NCI-H748 treated with DMSO at 0.1 percent for 48 hours (cell line): ENCODE measurements around the gene CHST15.

ENCODE experiments used
- DNase-seq: peaks from one replicate; lab custom pipeline; 2025; lab: John Stamatoyannopoulos, UW

The CHST15 gene

DNA sequence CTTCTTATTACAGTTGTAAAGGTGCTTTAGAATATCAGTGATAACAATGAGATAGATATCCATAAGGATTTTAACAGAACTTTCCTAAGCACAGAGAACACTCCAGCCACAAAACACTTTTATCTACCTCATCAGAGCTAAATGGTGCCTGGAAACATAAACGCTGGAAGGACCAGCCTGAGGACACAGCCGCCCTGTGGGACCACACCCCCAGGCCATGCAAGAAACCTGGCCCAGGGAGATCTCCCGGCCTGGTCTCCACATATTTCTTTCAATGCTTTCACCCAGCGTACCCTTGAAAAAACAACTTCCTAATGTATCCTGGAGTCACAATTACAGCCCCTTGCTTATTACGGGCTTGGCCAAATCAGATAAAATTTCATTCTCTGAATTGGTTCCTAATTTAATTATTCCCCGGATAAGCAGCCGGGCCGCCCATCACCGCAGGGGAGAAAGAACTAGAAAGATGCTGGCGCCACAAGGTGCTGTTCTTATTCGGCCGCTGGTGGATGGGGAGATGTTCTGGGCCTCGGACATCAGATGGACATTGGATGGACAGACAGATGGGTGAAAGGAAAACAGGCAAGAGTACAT, 11.8 kb downstream of the CHST15 start:
- DNase-seq: no peak

DNA sequence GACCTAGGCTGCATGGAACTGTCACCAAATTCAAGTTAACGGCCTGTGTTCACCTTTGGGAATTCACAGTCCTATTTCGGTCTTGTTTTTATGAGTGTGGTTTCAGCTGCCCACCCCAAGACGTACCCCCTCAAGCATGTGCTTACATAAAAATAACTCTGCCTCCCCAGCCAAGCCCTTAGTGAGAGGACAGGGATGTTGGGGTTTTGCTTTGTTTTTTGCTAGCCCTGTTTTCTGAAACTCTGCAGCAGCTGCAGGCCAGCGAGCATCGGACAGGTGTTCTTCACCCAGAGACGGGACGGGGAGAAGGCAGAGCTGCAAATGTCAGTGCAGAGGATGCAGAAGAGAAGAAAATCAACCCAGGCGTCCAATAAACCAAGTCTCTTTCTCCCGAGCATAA, 13.5 kb downstream of the CHST15 start:
- no peak for DNase-seq

DNA sequence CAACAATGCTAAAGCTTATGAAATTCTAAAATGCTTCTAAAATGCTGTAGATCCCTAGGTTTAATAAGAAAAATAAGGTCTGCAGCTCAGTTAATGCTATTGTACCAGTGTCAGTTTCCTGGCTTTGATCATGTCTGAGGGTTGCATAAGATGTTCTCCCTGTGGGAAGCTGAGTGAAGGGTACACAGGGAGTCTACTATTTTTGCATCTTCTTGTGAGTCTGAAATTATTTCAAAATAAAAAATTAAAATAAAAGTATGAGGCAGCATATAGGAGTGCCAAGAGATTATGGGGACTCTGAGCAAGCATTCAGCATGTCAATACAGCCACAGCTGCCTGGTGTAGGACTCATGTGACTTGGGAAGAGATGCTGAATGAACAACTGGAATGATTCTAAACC, 14.7 kb downstream of the CHST15 start:
- no peak for DNase-seq

DNA sequence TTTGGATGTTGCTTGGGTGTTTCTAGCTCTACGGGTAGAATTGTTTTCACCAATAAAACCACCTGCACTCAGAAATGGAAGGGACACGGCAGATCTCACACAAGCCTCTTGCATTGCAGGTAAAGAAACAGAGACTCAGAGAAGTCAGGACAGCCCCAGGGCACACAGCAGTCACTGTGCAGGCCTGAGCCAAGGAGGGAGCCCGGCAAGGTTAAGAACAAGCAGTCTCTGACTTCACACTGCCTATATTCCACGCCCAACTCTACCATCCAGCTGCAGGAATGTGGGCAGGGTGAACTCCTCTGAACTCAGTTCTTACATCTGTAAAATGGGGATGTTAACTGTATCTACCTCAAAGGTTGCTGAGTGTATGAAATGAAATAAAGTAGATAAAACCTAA, 15.4 kb downstream of the CHST15 start:
- no peak for DNase-seq

DNA sequence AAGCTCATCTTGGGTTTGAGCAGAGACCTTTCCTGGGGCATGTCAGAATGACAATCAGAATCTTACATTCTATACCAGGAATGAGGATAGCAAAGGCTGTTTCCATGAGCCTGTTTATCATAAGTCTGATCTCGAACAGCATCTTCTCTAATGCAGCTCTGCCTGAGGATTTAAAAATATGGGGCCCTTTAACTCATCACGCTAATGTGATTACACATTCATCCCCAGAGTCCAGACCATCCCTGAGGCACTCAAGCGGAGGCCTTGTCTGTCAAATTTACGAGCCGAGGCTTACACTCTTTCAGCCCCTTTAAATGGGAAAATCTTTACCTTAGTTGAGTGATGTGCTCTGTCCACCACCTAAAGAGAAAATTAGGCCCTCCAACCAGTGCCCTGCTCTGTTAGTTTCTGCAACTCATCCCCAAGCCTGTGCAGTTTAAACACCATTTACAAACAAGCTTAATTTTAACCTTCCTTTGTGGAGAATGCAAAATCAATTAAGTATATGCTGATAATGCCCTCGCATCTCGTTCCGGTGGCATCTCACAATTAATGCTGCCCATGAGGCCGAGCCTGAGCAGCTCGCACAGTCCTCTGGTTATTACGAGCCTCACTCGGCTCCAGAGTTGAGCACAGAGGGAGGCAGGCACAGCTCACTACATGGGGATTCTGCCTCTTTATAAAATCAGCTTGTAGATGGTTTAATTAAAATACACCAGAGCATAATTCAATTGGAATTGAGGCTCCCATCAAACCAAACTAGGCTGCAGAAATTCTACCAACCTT, 16.0 kb downstream of the CHST15 start:
- no peak for DNase-seq

DNA sequence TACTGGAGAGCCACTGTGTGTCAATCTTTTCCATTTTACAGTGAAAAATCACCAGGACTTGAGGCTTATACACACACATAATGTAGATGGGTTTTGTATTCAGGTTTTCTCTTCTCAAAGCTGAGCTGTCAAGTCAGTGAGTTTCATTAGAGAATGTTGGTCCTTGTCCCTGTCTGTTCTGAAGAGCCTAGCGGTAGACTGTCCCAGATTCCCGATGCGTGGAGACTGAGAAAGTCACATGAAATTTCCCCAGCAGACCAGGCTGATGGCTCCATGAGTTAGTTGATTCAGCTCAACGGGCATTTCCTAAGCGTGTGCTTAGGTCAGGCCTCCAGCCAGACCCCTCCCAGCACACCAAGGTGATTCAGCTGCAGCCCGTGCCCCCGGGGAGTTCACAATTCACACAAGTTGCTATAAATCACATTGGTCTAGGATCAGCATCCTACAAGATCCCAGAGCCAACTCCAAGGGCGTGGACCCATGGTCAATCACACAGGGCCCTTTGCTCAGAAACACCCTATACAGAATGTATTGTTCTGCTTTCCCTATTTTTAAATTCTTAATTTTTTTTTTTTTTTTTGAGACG, 17.2 kb downstream of the CHST15 start:
- no peak for DNase-seq

DNA sequence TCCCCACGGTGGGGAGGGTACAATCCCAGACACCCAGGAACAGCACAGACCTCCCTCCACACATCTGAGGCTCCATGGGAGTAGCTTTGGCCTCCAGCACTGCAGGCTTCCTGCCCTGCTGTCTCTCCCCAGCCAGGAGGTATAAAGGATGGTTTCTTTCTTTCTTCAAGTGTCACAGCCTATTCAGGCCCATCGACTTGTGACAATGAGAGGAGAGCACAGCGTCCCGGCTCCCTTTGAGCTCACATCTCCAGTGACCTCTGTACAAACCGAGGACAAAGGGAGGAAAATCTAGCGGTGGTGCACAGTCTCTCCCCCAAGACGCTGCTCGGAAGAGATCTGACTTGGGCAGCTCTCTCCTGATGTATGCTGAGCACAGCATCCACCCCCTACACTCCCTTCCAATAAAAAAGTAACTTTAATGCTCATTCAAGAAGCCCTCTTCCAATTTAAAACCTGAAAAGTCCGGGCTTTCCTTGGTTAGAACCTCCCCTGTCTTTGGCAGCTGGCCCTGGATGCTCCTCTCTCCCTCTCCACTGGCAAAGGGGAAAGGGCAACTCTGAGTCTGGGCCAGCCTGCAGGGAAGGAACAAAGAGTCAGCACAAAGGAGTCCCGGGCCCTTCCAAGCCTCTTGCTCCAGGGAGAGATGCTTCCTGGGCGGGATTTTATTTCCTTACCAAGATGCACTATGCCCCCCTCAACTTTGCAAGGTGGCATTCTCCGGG, 18.0 kb downstream of the CHST15 start:
- no peak for DNase-seq

DNA sequence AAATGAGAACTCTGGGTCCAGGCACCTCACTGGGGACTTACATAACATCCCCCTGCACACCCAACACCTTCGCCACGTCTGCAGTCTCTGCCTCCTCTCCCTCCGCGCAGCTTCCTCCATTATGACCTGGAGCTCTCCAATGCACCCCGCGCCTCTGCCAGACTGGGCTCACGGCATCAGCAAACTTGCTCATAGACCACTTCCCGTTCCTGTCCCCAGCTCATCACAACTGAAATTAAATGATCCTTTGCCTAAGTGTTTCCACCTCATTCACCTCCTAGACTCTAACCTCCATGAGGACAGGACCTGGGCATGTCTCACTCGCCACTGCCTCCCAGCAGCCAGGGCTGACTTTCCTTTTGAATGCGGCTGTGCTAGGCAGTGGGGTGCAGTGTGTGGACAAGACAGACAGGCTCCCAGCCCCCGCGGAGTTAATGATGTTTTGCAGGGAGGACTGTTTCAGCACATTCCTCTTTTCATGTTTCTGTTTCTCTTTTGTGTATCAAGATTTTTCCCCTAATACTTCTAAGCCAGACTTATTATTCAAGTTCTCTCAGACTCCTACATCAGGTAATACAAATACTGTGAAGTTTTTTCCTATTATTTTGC, 18.8 kb downstream of the CHST15 start:
- no peak for DNase-seq

DNA sequence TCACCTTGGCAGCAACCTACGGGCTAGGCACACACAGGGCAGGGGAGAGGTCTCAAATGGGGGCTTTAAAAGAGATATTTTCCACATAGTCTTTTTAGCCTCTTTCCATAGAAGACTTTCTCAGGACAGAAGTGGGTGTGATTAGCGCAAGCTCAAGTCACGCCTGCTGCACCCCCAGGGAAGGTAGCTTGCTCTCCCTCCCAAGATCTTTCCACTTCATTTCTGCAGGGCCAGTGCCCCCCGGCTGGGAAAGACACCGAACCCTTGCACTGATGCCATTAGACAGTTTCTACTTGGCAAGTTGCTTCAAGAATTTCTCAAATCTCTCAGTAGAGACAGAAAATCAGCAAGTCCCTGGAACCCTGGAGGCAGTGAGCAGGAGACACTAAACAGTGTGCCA, 19.4 kb downstream of the CHST15 start:
- no peak for DNase-seq

DNA sequence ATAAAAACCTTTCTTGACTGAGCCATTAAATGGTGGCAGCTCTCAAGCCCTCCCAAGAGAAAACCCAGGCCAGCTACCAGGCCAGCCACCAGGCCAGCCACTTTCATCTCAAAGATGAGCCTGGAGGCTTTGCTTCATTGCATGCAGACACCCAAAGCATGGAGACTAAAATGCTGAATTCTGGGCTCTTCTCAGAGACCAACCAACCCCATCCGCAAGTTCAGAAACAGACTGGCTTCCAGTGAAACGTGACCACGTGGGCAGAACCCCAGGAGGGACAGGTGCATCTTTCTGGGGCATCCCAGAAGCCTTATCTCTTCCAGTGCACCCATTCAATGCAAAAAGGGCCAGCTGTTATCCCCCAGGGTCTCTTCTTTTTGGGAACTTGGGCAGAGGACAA, 20.9 kb downstream of the CHST15 start:
- DNase-seq: no peak

DNA sequence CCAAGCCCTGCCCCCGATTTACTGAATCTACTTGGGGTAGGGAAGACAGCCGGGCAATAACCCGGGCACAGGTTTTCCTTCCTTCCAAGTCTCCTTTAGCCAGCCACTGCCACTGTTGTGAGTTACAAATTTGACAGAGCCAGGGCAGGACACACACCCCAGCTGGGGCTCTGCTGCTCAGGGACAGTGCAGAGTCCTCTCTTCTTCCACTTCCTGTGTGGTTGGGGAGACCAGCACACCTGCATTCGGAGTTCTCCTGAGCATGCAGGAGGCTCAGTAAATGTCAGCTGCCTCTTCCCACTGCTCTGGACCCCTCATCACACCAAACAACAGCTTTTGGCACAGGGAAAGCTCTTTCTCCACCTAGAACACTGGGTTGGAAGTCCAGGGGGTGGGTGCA, 21.3 kb downstream of the CHST15 start:
- DNase-seq: no peak

DNA sequence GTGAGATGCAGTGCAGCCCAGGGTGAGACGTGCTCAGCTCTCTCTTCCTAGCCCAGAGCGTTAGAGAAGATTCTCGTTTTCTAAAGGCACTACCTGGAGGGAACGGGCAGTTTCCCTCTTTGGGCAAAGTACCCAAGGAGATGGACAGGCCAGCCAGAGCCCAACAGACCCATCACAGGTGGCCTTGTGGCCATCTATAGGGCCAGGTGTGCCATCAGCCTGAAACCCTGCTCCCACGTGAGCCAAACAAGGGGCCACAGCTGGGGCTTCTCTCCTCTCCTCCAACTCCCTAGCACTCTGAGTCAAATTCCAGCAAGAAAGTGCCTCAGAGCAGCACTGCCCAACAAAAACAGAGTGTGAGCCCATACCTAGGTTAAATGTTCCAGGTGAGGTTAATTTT, 22.3 kb downstream of the CHST15 start:
- DNase-seq: no peak

DNA sequence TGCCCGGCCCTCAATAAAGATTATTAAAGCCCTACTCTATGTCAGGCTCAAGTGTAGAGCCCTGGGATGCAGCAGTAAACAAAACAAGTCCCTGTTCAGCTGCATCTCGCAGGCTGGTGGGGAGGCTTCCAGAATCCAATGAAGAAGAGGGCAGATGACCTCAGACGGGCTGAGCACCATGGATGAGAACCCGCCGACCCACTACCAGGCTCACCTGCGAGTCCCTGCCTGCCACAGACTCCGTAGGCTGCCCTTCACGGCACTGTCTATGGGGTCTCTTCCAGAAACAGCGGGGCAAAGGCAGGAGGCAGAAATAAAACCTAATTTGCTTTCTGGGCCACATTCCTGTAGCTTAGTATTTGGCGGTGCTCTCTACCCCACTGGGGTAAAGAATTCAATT, 22.7 kb downstream of the CHST15 start:
- no peak for DNase-seq

DNA sequence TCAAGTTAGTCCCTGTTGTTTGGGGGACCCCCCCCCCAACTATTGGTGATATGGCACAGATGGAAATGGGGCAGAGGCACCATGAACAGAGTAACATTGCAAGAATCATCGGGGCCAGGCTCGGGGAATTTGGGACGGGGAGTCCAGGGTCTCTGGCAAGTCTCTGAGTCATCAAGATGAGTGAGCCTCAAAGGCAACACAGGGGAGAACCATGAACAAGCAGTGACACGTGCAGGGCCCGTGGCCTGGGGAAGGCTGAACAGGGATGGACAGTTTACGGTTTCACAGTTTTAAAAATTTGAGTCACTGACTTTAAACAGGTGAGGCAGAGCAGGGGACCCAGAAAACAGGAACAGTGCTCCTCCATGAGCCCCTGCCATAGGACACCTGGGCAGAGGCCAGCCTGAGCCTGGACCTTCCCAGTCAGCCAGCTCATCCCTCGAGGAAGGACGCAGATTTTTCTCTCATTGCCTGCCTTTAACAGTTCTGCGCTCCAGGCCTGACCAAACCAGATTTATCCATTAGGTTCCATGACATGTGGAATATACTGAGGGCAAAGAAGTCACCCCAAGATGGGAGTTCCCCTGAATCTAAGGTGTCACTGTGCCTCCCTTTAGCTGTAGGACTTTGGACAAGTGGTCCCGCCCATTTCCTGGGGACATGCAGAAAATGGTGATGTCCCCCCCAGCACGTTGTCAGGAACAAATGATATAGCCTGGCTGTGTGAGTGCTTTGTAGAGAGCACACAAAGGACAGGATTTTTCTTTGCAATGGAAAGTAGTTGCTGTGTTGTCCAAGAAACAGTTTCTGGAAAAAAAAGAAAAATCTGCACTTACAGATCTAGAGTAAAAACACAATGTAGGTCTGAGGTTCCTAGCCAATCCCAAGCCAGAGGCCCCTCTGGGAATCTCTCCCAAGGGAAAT, 23.8 kb downstream of the CHST15 start:
- DNase-seq: no peak

DNA sequence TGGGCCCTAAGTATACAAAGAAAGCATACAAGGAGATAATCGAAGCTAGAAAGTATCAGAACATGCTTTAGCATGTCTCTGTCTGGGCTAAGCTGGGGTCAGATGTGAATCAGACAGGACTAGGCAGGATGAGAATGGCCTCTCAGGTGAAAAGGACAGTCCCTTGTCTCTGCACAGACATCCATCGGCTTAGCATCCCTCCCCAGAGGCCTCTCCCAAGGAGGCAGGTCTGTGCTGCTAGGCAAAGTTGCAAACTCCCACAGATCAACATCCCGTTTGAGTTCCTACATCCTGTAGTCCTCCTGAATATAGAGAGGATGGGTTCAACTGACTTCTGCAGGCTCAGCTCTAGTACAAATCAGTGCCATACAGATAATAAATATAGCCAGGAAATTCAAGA, 24.5 kb downstream of the CHST15 start:
- no peak for DNase-seq

DNA sequence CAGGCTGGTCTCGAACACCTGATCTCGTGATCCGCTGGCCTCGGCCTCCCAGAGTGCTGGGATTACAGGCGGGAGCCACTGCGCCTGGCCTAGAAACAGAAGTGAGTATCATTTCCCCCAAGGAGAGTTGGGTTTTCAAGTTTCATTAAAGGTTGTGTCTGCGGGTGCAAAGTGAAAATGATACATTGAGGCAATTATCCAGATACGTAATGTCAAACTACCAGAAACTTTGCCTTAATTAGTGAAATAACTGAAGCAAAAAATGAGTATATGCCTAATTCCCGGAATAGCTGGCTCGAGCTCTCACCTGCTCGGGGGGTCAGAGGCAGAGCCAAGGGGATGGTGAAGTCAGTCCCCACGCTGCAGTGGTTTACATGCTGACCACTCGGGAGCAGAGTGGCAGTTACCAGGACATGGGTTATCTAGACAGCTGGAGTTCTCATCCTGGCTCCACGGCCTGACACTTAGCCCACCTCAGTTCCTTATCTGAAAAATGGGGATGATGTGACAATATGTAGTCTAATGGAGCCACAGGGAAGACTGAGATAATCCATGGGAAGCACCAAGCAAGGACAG, 25.5 kb downstream of the CHST15 start:
- DNase-seq: no peak

DNA sequence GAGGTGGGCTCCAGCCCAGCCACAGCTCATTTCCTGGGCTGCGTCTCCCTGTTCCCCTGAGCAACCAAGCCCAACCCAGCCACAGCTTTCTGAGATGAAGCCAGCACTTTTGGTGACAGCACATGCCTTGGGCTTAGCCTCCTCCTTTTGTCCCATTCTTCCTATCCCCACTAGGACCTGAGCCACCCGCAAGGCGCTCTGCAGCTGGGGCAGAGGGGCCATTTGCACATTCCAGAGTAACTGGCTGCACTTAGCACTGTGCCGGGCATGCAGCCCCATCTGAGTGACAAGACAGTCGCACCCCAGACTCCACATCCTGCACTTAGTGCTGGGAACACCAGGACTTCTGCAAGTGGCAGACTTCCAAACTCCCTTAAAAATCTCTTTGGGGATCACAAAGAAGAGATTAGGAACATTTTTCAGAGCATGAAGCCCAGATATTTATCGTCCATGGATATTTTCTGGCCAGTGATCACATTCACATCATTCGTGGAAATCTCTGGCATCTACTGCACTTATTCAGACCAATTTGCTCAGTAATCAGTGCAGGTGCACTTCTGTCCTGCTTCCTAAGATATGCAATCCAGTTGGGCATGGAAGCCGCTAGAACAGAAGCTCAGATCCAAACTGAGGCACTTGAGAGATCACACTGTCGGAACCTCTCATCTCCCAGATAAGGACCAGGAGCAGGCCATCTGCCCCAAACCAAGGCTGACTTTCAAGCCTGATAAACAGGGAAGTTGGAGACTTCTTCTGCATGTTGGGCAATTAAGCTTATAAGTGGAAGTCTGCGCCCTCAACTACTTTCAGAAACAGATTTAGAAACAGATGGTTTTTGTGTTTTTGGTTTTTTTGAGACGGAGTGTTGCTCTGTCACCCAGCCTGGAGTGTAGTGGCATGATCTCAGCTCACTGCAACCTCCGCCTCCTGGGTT, 26.4 kb downstream of the CHST15 start:
- no peak for DNase-seq

DNA sequence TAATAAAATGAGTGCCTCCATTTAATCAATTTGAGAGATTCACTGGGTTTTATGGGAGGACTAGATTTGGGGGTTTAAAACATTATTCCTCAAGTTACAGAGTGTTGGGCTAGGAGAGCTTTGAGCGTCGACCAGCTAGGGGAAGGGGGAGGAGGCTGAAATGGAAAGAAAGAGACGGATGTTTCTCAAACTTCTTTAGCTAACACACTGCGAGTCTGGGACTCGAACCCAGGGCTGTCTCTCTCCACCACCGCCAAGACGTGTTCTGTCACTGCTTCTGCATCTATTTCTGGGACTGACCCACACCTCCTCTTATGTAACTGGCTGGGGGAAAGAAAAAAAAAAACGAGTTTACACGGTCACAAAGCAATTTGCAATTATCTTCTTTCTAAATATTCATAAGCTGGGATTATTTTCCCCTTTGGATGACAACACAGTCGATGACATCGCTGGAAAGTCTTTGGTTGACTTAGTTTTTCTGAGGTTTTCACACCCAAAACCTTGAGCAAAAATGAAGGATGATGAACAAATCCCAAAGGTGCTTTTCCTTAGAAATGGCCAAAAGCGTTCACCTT, 27.2 kb downstream of the CHST15 start:
- no peak for DNase-seq

DNA sequence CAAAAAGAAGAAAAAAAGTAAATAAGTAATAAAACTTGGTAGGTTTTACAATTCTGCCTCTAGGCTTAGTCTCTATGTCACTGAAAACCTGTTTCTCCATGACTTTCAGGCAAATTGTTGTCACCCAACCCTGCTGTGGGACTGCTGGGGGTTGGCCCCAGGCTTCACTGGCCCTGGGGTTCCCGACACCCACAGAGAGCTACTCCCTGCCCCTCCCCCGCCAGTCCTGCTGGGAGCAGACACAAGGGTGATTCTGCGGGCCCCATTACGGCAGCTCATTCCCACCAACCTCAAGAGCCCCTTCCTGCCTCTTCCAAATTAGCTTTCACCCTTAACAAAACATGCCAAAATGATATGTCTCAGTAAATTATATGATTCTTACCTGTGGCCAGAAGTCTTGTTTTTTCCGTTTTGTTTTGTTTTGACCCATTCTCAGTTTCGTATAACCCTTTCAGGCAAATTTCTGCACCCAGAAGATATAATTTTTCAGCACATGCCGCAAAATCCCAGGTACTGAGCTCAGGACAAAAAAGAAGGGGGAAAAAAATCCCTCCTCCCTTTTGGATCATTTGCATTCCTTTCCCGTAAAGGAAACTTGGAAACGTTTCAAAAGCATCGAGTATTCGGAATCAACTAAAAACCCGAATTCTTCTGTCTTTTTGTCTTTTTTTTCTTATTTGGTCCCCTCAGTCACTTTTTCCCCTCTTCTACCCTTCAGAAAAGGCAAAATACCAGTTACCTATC, 27.8 kb downstream of the CHST15 start:
- no peak for DNase-seq
